ENCODE data around the gene KLHL17.
"Not testable (repeated sequence)": the region's sequence is repeated elsewhere in the genome, so short reads cannot be mapped to it uniquely, and the experiment has no call there.

KLHL17 gene

GRCh38 chr1:1011396-1011949 lies 51.1 kb downstream of the KLHL17 start:
- no peak for TF ChIP-seq CTCF (conservative IDR thresholded peaks at IDR 0.05; ENCODE audit: control insufficient read depth, insufficient read depth, low read depth, low read length)
- no peak overlapping the region for H3K4me3 ChIP-seq (ENCODE audit: control insufficient read depth, low read depth, low read length)
- no peak for DNase-seq (ENCODE audit: low read depth)

GRCh38 chr1:1012736-1013104 lies 52.3 kb downstream of the KLHL17 start:
- peak overlapping the region; percentile 73 for H3K4me3 ChIP-seq (ENCODE audit: control insufficient read depth, low read depth, low read length)
- not testable (repeated sequence) for DNase-seq (ENCODE audit: low read depth)

GRCh38 chr1:1013105-1013921 lies 52.9 kb downstream of the KLHL17 start, which contains the start of gene ISG15:
ISG15 (plus strand) TSS chr1:1013497; CDS start chr1:1013574, 77 bp downstream.
- peak; percentile 83 for DNase-seq (ENCODE audit: low read depth)
- no peak for TF ChIP-seq CTCF (conservative IDR thresholded peaks at IDR 0.05; ENCODE audit: control insufficient read depth, insufficient read depth, low read depth, low read length)

GRCh38 chr1:1013922-1014648 lies 53.7 kb downstream of the KLHL17 start:
- H3K4me3 ChIP-seq (ENCODE audit: control insufficient read depth, low read depth, low read length) = peak overlapping the region; percentile 73
- no peak for TF ChIP-seq CTCF (conservative IDR thresholded peaks at IDR 0.05; ENCODE audit: control insufficient read depth, insufficient read depth, low read depth, low read length)
- peak; percentile 28 for DNase-seq (ENCODE audit: low read depth)

More at GRCh38 chr1:1013105-1013921, 52.9 kb downstream of the KLHL17 start, which contains the start of gene ISG15:
- peak within 1 kb of the TSS; percentile 73 for H3K4me3 ChIP-seq (ENCODE audit: control insufficient read depth, low read depth, low read length)

- no peak for DNase-seq (ENCODE audit: low read depth)
- no peak overlapping the region for H3K4me3 ChIP-seq (ENCODE audit: control insufficient read depth, low read depth, low read length)
- TF ChIP-seq CTCF (conservative IDR thresholded peaks at IDR 0.05; ENCODE audit: control insufficient read depth, insufficient read depth, low read depth, low read length) = peak; percentile 29
Measured at GRCh38 chr1:1014799-1015681, 54.7 kb downstream of the KLHL17 start.

Data from fibroblast of mammary gland (primary cell).